ENCODE measurements around the gene ELOVL3.

The ELOVL3 gene

DNA sequence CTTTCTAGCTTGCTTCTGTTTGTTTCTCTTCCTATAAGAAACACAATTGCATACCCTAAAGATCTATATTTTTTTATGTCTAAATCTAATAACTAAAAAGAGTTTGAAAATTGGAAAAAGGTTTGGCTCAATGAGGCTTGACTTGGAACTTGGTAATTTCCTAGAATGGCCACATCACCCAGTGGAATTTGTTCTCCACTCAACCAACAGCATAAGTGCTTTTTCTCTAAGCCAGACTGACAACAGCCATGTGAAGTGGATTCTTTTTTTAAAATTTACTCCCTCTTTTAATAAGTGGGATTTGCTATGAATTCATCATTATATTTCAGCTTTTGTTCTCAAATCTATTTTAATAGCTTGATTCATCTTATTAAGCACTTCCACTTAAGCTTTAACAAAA, 53.0 kb downstream of the ELOVL3 start:
- TF ChIP-seq, protein P1, sequence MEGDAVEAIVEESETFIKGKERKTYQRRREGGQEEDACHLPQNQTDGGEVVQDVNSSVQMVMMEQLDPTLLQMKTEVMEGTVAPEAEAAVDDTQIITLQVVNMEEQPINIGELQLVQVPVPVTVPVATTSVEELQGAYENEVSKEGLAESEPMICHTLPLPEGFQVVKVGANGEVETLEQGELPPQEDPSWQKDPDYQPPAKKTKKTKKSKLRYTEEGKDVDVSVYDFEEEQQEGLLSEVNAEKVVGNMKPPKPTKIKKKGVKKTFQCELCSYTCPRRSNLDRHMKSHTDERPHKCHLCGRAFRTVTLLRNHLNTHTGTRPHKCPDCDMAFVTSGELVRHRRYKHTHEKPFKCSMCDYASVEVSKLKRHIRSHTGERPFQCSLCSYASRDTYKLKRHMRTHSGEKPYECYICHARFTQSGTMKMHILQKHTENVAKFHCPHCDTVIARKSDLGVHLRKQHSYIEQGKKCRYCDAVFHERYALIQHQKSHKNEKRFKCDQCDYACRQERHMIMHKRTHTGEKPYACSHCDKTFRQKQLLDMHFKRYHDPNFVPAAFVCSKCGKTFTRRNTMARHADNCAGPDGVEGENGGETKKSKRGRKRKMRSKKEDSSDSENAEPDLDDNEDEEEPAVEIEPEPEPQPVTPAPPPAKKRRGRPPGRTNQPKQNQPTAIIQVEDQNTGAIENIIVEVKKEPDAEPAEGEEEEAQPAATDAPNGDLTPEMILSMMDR (IDR thresholded peaks at IDR 0.05; ENCODE audit: borderline replicate concordance, control extremely low read depth, extremely low read depth, insufficient read depth, missing control alignments), result no peak
- DNase-seq (ENCODE audit: low spot score), result no peak
- in situ Hi-C loops (cut with MboI; ENCODE audit: low sequenced_read_pairs, unreplicated experiment), result no loop called here

Data from GM13976 (cell line).